Activated T-cell treated with anti-CD3 and anti-CD28 coated beads, Interleukin-2, amount 50 U/mL, for 48 hours (primary cell): ENCODE results near the gene NABP1.

Experiments used
- DNase-seq, 2 experiments: peaks; one replicate each; pipeline ENCODE4 v3.0.0-alpha.2; 2020

Gene NABP1

GRCh38 chr2:191686066-191686465, 8.1 kb downstream of the NABP1 start:
- no peak for DNase-seq

- DNase-seq, result no peak
Measured at GRCh38 chr2:191686729-191687128, 8.8 kb downstream of the NABP1 start.

GRCh38 chr2:191687867-191688266, 9.9 kb downstream of the NABP1 start:
- DNase-seq, result no peak

GRCh38 chr2:191688934-191689695, 11.2 kb downstream of the NABP1 start:
- no peak for DNase-seq

- DNase-seq, result no peak
Measured at GRCh38 chr2:191690327-191690726, 12.4 kb downstream of the NABP1 start.

GRCh38 chr2:191691016-191691735, 13.2 kb downstream of the NABP1 start:
- no peak for DNase-seq

GRCh38 chr2:191691898-191692297, 14.0 kb downstream of the NABP1 start:
- no peak for DNase-seq

- DNase-seq, result no peak
Measured at GRCh38 chr2:191692502-191693115, 14.7 kb downstream of the NABP1 start.

- no peak for DNase-seq
Measured at GRCh38 chr2:191693166-191693565, 15.2 kb downstream of the NABP1 start.

GRCh38 chr2:191693778-191694177, 15.8 kb downstream of the NABP1 start:
- DNase-seq, result no peak

GRCh38 chr2:191696001-191696400, 18.1 kb downstream of the NABP1 start:
- DNase-seq, result no peak

- DNase-seq, result no peak
Measured at GRCh38 chr2:191696966-191697365, 19.0 kb downstream of the NABP1 start.

- DNase-seq, result no peak
Measured at GRCh38 chr2:191697870-191698269, 19.9 kb downstream of the NABP1 start.

GRCh38 chr2:191699341-191699945, 21.5 kb downstream of the NABP1 start:
- no peak for DNase-seq

GRCh38 chr2:191701029-191701428, 23.1 kb downstream of the NABP1 start:
- no peak for DNase-seq

GRCh38 chr2:191701696-191702095, 23.8 kb downstream of the NABP1 start:
- DNase-seq, result no peak

GRCh38 chr2:191703079-191703725, 25.3 kb downstream of the NABP1 start:
- DNase-seq, result no peak

- no peak for DNase-seq
Measured at GRCh38 chr2:191705084-191705483, 27.1 kb downstream of the NABP1 start.

- DNase-seq, result no peak
Measured at GRCh38 chr2:191705701-191706100, 27.8 kb downstream of the NABP1 start.

- DNase-seq, result no peak
Measured at GRCh38 chr2:191706791-191707190, 28.9 kb downstream of the NABP1 start.

- DNase-seq, result no peak
Measured at GRCh38 chr2:191707542-191707941, 29.6 kb downstream of the NABP1 start.

- no peak for DNase-seq
Measured at GRCh38 chr2:191710411-191710900, 32.5 kb downstream of the NABP1 start.

GRCh38 chr2:191711621-191712020, 33.7 kb downstream of the NABP1 start:
- no peak for DNase-seq
